CD4-positive, alpha-beta memory T cell (primary cell): ENCODE results near the gene SEPTIN11. TPM values are rescaled to one million over a fixed set of nuclear protein-coding genes. Genes with fewer than 3 reads are reported as not detected.
A peak's percentile ranks its signal among the peaks of the same experiment; 100 is the strongest.

ENCODE experiments used
- CTCF ChIA-PET: fragments of 350-600 bp; sonication (Branson Sonifier 250); formaldehyde crosslinking; loops from one replicate; lab custom pipeline; 2021; ENCODE audit warnings: inconsistent platforms; ENCODE audit not compliant: partially characterized antibody; lab: Charles Lee
- POLR2A ChIA-PET: fragments of 350-600 bp; sonication (Branson Sonifier 250); formaldehyde crosslinking; loops from one replicate; lab custom pipeline; 2021; ENCODE audit not compliant: partially characterized antibody; lab: Charles Lee
- DNase-seq, 5 donors: peaks; one replicate each; pipeline versions ENCODE4 v3.0.0 to v3.0.0-alpha.2; 2020 to 2022; ENCODE audit warnings: mixed read lengths in 1 of 5
- H3K27ac ChIP-seq: one replicate; pipeline ENCODE4 v1.7.0; 2013; ENCODE audit warnings: low read depth, low read length
- H3K27me3 ChIP-seq: 2 replicates; pipeline ENCODE4 v1.7.0; 2013; ENCODE audit warnings: mild to moderate bottlenecking, low read length, moderate library complexity; ENCODE audit not compliant: insufficient read depth
- H3K36me3 ChIP-seq: 2 replicates; pipeline ENCODE4 v1.7.0; 2013; ENCODE audit warnings: mild to moderate bottlenecking, low read length, moderate library complexity; ENCODE audit not compliant: insufficient read depth
- H3K4me1 ChIP-seq: 2 replicates; pipeline ENCODE4 v1.7.0; 2013; ENCODE audit warnings: mild to moderate bottlenecking, low read length, moderate library complexity; ENCODE audit not compliant: insufficient read depth
- H3K4me3 ChIP-seq, 2 donors: one replicate each; pipeline ENCODE4 v1.7.0; 2013; ENCODE audit warnings: low read length in 2 of 2, mild to moderate bottlenecking in 1 of 2
- H3K9me3 ChIP-seq, 2 donors: one replicate each; pipeline ENCODE4 v1.7.0; 2013; ENCODE audit warnings: low read length in 2 of 2, control low read depth in 1 of 2; ENCODE audit not compliant: control insufficient read depth in 1 of 2
- H3K27ac Mint-ChIP-seq, 7 donors: one replicate each; pipeline ENCODE4 v1.8.0; 2020 to 2021; ENCODE audit warnings: mixed read lengths in 7 of 7, mild to moderate bottlenecking in 6 of 7, inconsistent platforms in 3 of 7, moderate library complexity in 3 of 7
- H3K27me3 Mint-ChIP-seq, 2 donors: one replicate each; pipeline ENCODE4 v1.8.0; 2020 to 2021; ENCODE audit warnings: mixed read lengths in 2 of 2
- H3K36me3 Mint-ChIP-seq, 2 donors: one replicate each; pipeline ENCODE4 v1.8.0; 2020 to 2021; ENCODE audit warnings: mixed read lengths in 2 of 2, inconsistent platforms in 1 of 2, mild to moderate bottlenecking in 1 of 2
- H3K4me1 Mint-ChIP-seq, 4 donors: one replicate each; pipeline ENCODE4 v1.8.0; 2020 to 2021; ENCODE audit warnings: mixed read lengths in 4 of 4, mild to moderate bottlenecking in 1 of 4
- H3K4me3 Mint-ChIP-seq, 8 donors: one replicate each; pipeline ENCODE4 v1.8.0; 2020 to 2021; ENCODE audit warnings: mixed read lengths in 8 of 8, mild to moderate bottlenecking in 7 of 8, moderate library complexity in 6 of 8, inconsistent platforms in 3 of 8
- H3K9me3 Mint-ChIP-seq, 8 donors: one replicate each; pipeline ENCODE4 v1.8.0; 2020 to 2021; ENCODE audit warnings: mixed read lengths in 8 of 8, mild to moderate bottlenecking in 5 of 8, inconsistent platforms in 3 of 8, moderate library complexity in 1 of 8
- intact Hi-C: fragments of 100-400 bp; cut with micrococcal nuclease; formaldehyde crosslinking; loops from one replicate; pipeline ENCODE4 v1.15.1; 2023
- polyA plus RNA-seq, 2 donors: library from polyadenylated mRNA; unstranded; fragments of 300-500 nt; fragmentation: Illumina TruSeq; gene quantifications; one replicate each; pipeline ENCODE4 v1.2.3, GENCODE V29; 2021
- total RNA-seq, 2 experiments: library from RNA; stranded (reverse); gene quantifications; one replicate each; pipeline ENCODE4 v1.2.3, GENCODE V29; 2021

The SEPTIN11 gene
- total and polyA plus RNA-seq, 4 experiments from 2014 or later, result 21.9 to 31.3 (median 27.7) TPM

GRCh38 chr4:76965866-76966579 is 16.5 kb downstream of the SEPTIN11 start:
- H3K27ac ChIP-seq, result no peak overlapping the region
- Mint-ChIP-seq H3K9me3 (peaks cover 0 to 4% (median 0%) of the 10 kb centered on the region in 8 donors), H3K36me3 (peaks cover 0 to 5% of the 10 kb centered on the region in 2 donors), H3K4me1 (peaks cover 2 to 22% (median 10%) of the 10 kb centered on the region in 4 donors), H3K4me3 (no peak overlapping the region), H3K27ac (peak overlapping the region in 1 of 7 donors; percentile 27), H3K27me3 (no peaks in the 10 kb centered on the region)
- no peaks in the 10 kb centered on the region for H3K4me1 ChIP-seq
- ChIA-PET CTCF (interaction anchor here (1.2 to 1.6 kb wide), 5 partner anchors 17 to 80 kb away, joined by 3 to 6 read pairs (median 3); no protein-coding TSS in a partner anchor), POLR2A (no interaction called here)
- no peaks in the 10 kb centered on the region for H3K9me3 ChIP-seq
- no peak overlapping the region for H3K4me3 ChIP-seq
- no peak for DNase-seq
- no peaks in the 10 kb centered on the region for H3K27me3 ChIP-seq
- H3K36me3 ChIP-seq, result no peaks in the 10 kb centered on the region
- intact Hi-C loops, result no loop called here

GRCh38 chr4:76968937-76969336 is 19.4 kb downstream of the SEPTIN11 start:
- H3K4me3 Mint-ChIP-seq, result no peak overlapping the region
- H3K27me3 ChIP-seq, result no peaks in the 10 kb centered on the region
- CTCF ChIA-PET, result no interaction called here

DNA sequence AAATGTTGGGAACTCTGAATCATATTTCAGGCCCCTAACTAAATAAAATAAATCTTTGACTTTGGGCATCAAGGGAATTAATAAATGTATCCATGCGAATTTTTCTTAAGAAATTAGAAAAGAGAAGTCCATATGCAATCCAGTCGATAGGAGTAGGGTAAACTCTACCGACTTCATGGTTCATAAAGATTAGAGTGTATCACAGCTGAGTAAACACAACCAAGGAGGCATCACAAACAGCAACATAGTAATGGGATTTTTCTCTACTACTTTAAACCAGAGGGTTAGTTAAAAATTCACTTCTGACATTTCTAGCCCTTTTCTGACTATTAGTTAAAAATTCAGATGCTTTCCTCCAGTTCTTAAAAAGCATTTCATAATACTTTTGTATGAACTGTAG is 19.9 kb downstream of the SEPTIN11 start:
- Histone ChIP-seq H3K27me3 (no peaks in the 10 kb centered on the region), H3K4me3 (no peak overlapping the region), H3K27ac (no peak overlapping the region), H3K9me3 (no peaks in the 10 kb centered on the region), H3K36me3 (no peaks in the 10 kb centered on the region), H3K4me1 (no peaks in the 10 kb centered on the region)
- no peak for DNase-seq
- Mint-ChIP-seq H3K4me1 (peaks cover 4 to 22% (median 11%) of the 10 kb centered on the region in 4 donors), H3K36me3 (no peaks in the 10 kb centered on the region), H3K27me3 (no peaks in the 10 kb centered on the region), H3K9me3 (no peaks in the 10 kb centered on the region), H3K27ac (no peak overlapping the region), H3K4me3 (no peak overlapping the region)
- CTCF ChIA-PET, result no interaction called here
- POLR2A ChIA-PET, result no interaction called here
- intact Hi-C loops, result no loop called here

More at GRCh38 chr4:76968937-76969336, 19.4 kb downstream of the SEPTIN11 start:
- no peak overlapping the region for H3K27ac Mint-ChIP-seq
- Histone ChIP-seq H3K4me3 (no peak overlapping the region), H3K9me3 (no peaks in the 10 kb centered on the region), H3K27ac (no peak overlapping the region), H3K36me3 (no peaks in the 10 kb centered on the region), H3K4me1 (no peaks in the 10 kb centered on the region)
- H3K36me3 Mint-ChIP-seq, result peaks cover 0 to 5% of the 10 kb centered on the region in 2 donors
- intact Hi-C loops, result no loop called here
- peaks cover 6 to 26% (median 11%) of the 10 kb centered on the region in 4 donors for H3K4me1 Mint-ChIP-seq
- peaks cover 0 to 4% (median 0%) of the 10 kb centered on the region in 8 donors for H3K9me3 Mint-ChIP-seq
- POLR2A ChIA-PET, result no interaction called here
- H3K27me3 Mint-ChIP-seq, result no peaks in the 10 kb centered on the region
- no peak for DNase-seq

DNA sequence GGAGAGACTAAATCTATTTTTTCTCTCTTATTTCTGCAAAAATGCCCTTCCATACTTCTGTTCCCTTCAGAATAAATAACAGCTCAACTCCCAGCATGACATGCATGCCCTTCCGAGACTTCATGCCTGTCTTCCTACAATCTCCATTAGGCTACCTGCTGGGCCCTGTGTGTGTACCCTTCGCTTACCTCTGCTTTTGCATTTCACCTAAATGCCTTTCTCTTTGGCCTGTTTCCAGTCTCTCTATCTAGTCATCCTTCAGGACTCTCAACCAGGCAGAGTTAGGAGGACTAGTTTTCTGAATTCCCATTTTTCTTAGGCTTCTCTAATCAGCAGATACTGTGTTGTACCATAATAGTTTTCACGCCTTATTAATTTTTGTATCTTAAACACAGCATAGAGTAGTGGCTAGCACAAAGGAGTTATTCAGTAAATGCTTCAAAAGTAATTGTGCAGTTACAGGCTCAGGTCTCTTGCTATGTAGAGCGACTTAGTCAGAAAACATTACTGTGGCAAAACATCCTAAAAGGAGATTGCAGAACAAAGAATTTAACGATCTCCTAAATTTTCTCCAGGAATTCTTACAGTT is 20.5 kb downstream of the SEPTIN11 start:
- no peaks in the 10 kb centered on the region for H3K36me3 ChIP-seq
- Mint-ChIP-seq H3K27ac (peak overlapping the region in 1 of 7 donors; percentile 26), H3K4me1 (peaks cover 4 to 19% (median 10%) of the 10 kb centered on the region in 4 donors), H3K9me3 (no peaks in the 10 kb centered on the region), H3K36me3 (no peaks in the 10 kb centered on the region), H3K4me3 (no peak overlapping the region), H3K27me3 (no peaks in the 10 kb centered on the region)
- DNase-seq, result no peak
- H3K27ac ChIP-seq, result no peak overlapping the region
- H3K4me1 ChIP-seq, result no peaks in the 10 kb centered on the region
- intact Hi-C loops, result no loop called here
- no peaks in the 10 kb centered on the region for H3K9me3 ChIP-seq
- no peak overlapping the region for H3K4me3 ChIP-seq
- POLR2A ChIA-PET, result no interaction called here
- no peaks in the 10 kb centered on the region for H3K27me3 ChIP-seq
- CTCF ChIA-PET, result no interaction called here

- intact Hi-C loops, result no loop called here
- peak overlapping the region in 1 of 7 donors; percentile 10 for H3K27ac Mint-ChIP-seq
- DNase-seq, result no peak
- Histone ChIP-seq H3K4me3 (no peak overlapping the region), H3K27ac (no peak overlapping the region), H3K36me3 (no peaks in the 10 kb centered on the region), H3K9me3 (no peaks in the 10 kb centered on the region), H3K27me3 (no peaks in the 10 kb centered on the region), H3K4me1 (peaks cover 3% of the 10 kb centered on the region)
- no peaks in the 10 kb centered on the region for H3K27me3 Mint-ChIP-seq
- H3K9me3 Mint-ChIP-seq, result no peaks in the 10 kb centered on the region
- H3K4me3 Mint-ChIP-seq, result no peak overlapping the region
- POLR2A ChIA-PET, result no interaction called here
- peaks cover 10 to 21% (median 12%) of the 10 kb centered on the region in 4 donors for H3K4me1 Mint-ChIP-seq
- CTCF ChIA-PET, result interaction anchor here (1.6 kb wide), 1 partner anchor 11 kb away, joined by 8 read pairs; no protein-coding TSS in a partner anchor
- no peaks in the 10 kb centered on the region for H3K36me3 Mint-ChIP-seq
Measured at GRCh38 chr4:76972306-76972705, 22.8 kb downstream of the SEPTIN11 start.

GRCh38 chr4:76974150-76974549 is 24.6 kb downstream of the SEPTIN11 start:
- H3K4me3 ChIP-seq, result no peak overlapping the region
- H3K4me1 ChIP-seq, result peaks cover 22% of the 10 kb centered on the region
- no peak overlapping the region for H3K4me3 Mint-ChIP-seq
- H3K27me3 Mint-ChIP-seq, result no peaks in the 10 kb centered on the region
- ChIA-PET POLR2A (no interaction called here), CTCF (no interaction called here)
- H3K9me3 Mint-ChIP-seq, result no peaks in the 10 kb centered on the region
- H3K4me1 Mint-ChIP-seq, result peaks cover 25 to 37% (median 30%) of the 10 kb centered on the region in 4 donors
- H3K9me3 ChIP-seq, result no peaks in the 10 kb centered on the region
- intact Hi-C loops, result no loop called here
- H3K27ac ChIP-seq, result no peak overlapping the region
- no peaks in the 10 kb centered on the region for H3K27me3 ChIP-seq
- H3K36me3 Mint-ChIP-seq, result peaks cover 0 to 2% of the 10 kb centered on the region in 2 donors
- DNase-seq, result no peak
- H3K27ac Mint-ChIP-seq, result peak overlapping the region in 1 of 7 donors; percentile 15
- no peaks in the 10 kb centered on the region for H3K36me3 ChIP-seq

GRCh38 chr4:76977113-76977512 is 27.6 kb downstream of the SEPTIN11 start:
- DNase-seq, result no peak
- Mint-ChIP-seq H3K4me1 (peaks cover 39 to 53% (median 46%) of the 10 kb centered on the region in 4 donors), H3K27ac (no peak overlapping the region), H3K27me3 (no peaks in the 10 kb centered on the region), H3K4me3 (no peak overlapping the region), H3K36me3 (peaks cover 0 to 4% of the 10 kb centered on the region in 2 donors), H3K9me3 (no peaks in the 10 kb centered on the region)
- intact Hi-C loops, result no loop called here
- H3K36me3 ChIP-seq, result no peaks in the 10 kb centered on the region
- no peaks in the 10 kb centered on the region for H3K9me3 ChIP-seq
- no peak overlapping the region for H3K4me3 ChIP-seq
- H3K27me3 ChIP-seq, result no peaks in the 10 kb centered on the region
- ChIA-PET CTCF (interaction anchor here (1.1 to 1.7 kb wide), 4 partner anchors 12 to 217 kb away, joined by 3 to 4 read pairs (median 4); no protein-coding TSS in a partner anchor), POLR2A (interaction anchor here (0.7 to 2.2 kb wide), 4 partner anchors 13 to 29 kb away, joined by 3 to 9 read pairs (median 3); no protein-coding TSS in a partner anchor)
- peaks cover 41% of the 10 kb centered on the region for H3K4me1 ChIP-seq
- H3K27ac ChIP-seq, result no peak overlapping the region
